Measurements from ENCODE around the gene RPS10.

- TF ChIP-seq CTCF (IDR thresholded peaks at IDR 0.05; ENCODE audit: extremely low read depth in 1 of 2, insufficient read depth in 1 of 2, low read depth in 1 of 2, low read length in 2 of 2) (no peak), POLR2AphosphoS5 (IDR thresholded peaks at IDR 0.05; ENCODE audit: insufficient read depth, low read depth, low read length) (no peak), EZH2 (IDR thresholded peaks at IDR 0.05; ENCODE audit: borderline replicate concordance, low read depth, low read length, severe bottlenecking) (no peak), MYC (IDR thresholded peaks at IDR 0.05; ENCODE audit: low read depth, low read length) (no peak), FOS (IDR thresholded peaks at IDR 0.05; ENCODE audit: borderline replicate concordance, insufficient read depth, low read length) (no peak), POLR2A (IDR thresholded peaks at IDR 0.05; ENCODE audit: low read depth, low read length) (no peak), JUN (IDR thresholded peaks at IDR 0.05; ENCODE audit: borderline replicate concordance, insufficient read depth, insufficient read length, low read depth) (no peak), MAX (IDR thresholded peaks at IDR 0.05; ENCODE audit: insufficient read depth, insufficient read length) (no peak)
Observed at GRCh38 chr6:34436803-34437643, 11.2 kb upstream of the RPS10 start.

All from endothelial cell of umbilical vein (primary cell).